NOMO-1 treated with DMSO at 0.1 percent for 48 hours (cell line): ENCODE measurements around the gene CPN1.
"Not testable (repeated sequence)": the region's sequence is repeated elsewhere in the genome, so short reads cannot be mapped to it uniquely, and the experiment has no call there.

Experiments
- DNase-seq: peaks from one replicate; lab custom pipeline; 2025; ENCODE audit not compliant: unreplicated experiment; lab: John Stamatoyannopoulos, UW

Gene CPN1

DNA sequence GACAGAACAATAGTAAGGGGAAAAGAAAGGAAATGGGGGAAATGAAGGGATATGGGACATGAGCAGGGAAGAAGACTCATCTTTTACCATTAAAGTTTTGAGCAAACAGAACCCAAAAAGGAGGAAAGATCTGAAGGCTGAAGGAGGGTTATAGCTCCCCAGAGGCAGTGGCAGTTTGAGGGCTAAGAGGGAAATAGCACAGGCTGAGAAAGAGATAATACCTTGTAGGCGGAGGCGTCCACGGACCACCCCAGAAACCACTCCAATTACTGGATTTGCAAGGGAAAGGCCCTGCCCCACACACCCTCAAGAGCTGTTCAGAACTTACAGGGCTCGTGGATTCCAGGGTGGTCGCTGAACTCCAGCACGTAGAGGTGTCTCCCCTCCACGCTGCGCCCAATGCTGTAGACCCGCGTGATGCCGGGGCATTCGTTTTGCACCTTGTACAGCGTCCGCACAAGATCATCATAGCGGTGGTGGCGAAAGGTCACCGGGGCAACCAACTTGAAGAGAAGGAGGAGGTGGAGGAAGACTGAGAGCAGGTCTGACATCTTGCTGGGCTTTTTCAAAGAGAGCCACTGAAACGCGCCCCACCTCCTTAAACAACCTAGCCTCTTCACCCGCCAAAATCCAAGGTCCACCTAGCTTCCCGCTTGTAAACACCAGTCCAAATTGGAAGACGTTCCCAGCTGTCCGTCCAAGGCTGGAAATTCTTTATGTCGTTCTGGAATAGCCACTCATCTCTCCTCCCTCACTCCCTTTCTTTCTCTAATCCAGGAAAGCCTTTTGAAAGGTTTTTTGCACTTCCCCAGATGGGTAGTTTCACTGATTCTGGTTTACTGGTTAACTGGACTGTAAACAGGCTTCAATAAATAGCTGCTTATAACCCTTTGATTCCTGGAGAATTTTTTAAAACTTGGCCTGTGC, at the start of gene CPN1:
CPN1 (minus strand) TSS at position 795 of the 927 bp plus-strand sequence; CDS start at position 551, 244 bp downstream.
- DNase-seq: no peak

DNA sequence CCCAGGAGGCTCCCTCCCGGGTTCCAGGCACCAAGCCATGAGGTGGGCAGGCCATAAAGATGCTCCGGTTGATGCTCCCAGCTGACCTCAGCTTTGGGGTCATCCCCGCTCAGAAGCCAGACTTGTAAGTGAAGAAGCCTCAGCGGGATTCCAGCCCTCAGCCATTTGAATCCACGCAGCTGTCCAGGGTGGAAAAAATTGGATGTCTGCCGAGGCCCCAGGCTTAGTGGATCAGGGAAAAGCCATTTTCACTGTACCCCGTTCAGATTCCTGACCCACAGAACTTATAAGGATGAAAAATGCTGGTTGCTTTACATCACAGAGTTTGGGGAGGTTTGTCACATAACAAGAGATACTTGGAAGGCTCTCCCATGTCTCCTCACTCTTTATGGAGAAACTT, 49.2 kb upstream of the CPN1 start:
- no peak for DNase-seq

DNA sequence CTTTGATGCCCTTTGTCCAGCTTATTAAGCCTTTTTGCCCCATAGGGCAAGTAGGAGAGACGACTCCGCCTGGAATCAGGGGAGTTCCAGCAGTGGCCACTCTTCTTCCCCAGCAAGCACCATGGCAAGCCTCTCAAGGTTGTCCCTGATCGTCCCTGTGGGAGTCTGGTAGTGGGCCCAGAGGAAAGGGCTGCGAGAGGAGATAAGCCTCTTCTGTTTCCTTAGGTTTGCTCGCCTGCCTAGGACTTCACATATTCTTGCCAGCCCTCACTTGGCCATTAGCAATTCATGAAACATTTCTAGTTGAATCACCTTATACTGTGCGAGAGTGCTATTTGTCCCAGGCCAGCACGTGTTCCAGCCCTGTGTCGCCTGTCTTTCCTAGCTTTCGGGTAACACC, 47.8 kb upstream of the CPN1 start:
- no peak for DNase-seq

DNA sequence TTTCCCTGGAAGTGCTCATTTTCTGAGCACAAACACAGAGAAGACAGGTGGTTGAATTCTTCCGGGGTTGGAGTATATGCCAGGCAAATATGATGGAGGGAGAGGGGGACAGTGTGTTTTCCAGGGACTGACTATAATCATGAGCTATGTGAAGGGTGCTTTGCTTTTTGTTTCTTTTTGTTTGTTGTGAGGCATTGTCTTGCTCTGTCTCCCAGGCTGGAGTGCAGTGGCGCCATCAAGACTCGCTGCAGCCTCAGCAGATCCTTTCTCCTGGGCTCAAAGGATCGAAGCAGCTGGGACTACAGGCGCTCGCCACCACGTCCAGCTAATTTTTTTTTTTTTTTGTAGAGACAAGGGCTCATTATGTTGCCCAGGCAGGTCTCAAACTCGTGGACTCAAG, 47.3 kb upstream of the CPN1 start:
- DNase-seq: no peak

DNA sequence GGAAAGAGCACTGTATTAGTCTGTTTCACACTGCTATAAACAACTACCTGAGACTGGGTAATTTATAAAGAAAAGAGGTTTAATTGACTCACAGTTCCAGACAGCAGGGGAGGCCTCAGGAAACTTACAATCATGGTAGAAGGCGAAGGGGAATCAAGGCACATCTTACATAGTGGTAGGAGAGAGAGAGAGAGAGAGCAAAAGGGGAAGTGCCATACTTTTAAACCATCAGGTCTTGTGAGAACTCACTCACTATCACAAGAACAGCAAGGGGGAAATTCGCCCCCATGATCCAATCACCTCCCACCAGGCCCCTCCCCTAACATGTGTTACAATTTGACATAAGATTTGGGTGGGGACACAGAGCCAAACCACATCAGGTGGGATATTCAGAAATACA, 43.7 kb upstream of the CPN1 start:
- DNase-seq: not testable (repeated sequence)

DNA sequence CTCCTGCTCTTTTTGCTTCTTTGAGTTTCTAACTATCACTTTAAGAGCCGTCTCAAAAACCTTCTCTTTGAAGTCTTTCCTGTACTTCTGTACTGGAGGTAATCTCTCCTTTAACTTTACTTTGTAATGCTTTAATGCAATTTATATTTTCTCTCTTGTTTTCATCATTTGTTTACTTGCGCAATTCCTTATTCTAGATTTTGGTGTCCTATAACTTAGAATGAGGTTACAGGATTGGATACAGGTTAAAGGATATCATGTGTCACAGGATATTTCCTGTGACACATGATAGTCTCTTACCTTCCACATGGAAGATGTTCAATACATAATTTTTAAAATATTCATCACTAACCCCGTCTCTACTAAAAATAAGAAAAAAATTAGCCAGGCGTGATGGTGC, 42.4 kb upstream of the CPN1 start:
- DNase-seq: no peak

DNA sequence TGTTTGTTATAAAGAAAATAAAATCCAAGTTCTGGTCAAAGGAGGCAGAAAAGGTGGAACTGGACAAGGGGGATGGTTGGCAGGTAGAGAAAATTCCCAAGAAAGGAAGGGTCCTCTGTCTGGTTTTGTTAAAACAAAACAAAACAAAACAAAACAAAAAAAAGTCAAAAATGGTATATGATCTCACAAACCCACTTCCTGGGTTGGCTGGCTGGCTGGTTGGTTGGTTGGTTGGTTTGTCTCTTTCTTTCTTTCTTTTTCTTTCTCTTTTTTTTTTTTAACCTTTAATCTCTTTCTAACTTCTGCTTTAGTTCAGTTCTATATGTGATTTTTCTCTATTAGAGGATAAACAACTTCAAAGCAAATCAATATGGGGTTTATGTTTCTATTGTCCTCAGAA, 41.1 kb upstream of the CPN1 start:
- no peak for DNase-seq

DNA sequence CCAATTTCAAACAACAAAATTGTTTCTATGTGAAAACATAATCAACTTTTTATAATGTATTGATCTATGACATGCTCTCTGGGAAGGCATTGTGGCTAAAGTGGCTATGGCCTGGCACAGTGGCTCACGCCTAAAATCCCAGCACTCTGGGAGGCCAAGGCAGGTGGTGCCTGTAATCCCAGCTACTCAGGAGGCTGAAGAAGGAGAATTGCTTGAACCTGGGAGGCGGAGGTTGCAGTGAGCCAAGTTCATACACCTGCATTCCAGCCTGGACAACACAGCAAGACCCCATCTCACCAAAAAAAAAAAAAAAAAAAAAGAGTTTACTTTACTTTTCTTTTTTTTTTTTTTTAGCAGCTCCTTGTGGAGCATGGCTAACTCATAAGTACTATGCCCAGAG, 38.9 kb upstream of the CPN1 start:
- DNase-seq: no peak

DNA sequence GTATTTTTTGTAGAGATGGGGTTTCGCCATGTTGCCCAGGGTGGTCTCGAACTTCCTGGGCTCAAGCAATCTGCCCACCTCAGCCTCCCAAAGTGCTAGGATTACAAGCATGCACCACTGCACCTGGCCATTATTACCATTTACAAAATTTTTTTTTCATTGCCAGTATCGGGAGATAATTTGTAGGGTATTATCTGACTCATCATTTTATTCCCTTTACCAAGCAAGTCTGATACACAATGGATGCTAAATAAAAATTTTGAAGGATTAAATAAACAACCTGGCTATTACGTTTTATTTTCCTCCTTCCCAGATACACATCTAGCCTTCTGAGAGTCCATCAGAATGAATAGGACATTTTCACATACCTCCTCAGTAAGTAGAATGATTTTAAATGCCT, 38.1 kb upstream of the CPN1 start:
- no peak for DNase-seq

DNA sequence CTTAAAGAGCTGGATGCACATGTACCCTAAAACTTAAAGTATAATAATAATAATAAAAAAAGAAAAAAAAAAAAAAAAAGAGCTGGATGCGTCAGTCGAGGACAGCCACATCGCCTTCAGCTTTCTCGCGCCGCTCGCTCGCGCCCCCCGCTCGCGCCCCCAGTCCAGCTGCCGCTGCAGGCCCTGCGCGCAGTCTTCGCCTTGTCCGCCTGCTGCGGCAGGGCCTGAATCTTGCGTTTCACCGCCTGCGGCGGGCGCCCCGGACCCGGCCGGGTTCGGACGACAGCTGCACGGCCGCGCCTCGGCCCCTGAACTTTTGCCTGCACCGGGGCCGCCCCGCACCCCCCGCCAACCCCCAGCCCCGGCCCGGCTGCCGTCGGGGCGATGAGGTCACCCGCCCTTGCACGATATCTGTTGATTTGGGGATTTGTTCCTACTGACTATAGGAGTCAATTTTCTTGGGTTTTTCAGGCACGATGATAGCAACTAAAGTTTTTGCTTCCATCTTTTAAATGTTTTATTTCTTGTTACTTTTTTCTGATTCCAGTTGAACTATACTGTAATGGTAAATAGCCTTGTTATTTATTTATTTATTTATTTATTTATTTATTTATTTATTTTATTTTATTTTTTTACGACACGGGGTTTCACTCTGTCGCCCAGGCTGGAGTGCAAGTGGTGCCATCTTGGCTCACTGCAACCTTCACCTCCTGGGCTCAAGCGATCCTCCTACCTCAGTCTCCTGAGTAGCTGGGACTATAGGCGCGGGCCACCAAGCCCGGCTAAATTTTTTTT, 33.5 kb upstream of the CPN1 start:
- no peak for DNase-seq

DNA sequence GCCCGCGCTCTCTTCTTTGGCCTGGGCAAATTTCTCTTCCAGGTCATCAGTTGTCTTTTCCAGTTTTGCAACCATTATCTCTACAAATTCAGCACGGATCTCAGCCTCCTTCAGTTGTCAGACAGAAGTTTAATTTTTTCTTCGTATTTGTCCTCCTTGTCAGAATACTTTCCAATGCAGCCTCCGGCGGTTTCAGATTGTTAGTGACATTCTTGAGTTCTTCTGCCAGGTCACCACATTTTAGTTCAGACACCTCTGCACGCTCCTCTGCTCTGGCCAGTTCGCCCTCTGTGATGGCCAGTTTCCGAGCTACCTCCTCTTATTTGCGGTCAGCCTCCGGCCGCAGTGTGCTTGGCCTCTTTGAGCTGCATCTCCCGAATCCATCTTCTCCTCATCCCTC, 32.8 kb upstream of the CPN1 start:
- no peak for DNase-seq

DNA sequence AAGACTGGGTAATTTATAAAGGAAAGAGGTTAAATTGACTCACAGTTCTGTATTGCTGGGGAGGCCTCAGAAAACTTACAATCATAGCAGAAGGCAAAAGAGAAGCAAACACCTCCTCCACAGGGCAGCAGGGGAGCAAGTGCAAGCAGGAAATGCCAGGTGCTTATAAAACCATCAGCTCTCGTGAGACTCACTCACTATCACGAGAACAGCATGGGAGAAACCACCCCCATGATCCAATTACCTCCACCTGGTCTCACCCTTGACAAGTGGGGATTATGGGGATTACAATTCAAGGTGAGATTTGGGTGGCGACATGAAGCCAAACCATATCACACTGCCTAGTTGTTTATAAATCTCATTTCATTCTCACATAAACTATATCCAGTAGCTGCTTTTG, 28.0 kb upstream of the CPN1 start:
- no peak for DNase-seq

DNA sequence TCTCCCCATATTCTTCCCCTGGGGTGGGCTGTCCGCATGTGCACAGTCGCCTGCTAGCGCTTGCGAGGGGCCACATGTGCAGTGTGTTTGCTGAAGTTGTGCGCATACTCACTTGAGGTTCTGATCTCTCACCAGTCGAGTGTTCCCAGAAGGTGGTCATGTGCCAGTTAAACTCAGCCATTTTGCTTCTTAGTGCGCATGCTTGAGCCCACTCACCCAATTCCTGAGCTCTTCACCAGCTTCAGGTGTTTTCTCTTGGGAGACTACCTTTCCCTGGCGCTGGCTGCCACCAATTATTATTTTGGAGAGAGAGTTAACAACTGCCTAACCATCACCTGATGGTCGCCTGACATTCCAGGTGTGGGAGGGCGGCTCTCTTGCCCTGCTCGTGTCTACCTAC, 25.2 kb upstream of the CPN1 start:
- DNase-seq: no peak

DNA sequence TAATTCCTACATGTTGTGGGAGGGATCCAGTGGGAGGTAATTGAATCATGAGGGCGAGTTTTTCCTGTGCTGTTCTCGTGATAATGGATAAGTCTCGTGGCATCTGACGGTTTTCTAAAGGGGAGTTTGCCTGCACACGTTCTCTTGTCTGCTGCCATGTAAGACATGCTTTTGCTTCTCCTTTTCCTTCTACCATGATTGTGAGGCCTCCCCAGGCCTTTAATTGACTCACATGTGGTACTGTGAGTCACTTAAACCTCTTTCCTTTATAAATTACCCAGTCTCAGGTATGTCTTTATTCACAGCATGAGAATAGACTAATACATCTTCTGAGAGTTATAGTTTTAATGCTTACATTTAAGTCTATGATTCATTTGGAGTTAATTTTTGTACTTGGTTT, 22.6 kb upstream of the CPN1 start:
- no peak for DNase-seq

DNA sequence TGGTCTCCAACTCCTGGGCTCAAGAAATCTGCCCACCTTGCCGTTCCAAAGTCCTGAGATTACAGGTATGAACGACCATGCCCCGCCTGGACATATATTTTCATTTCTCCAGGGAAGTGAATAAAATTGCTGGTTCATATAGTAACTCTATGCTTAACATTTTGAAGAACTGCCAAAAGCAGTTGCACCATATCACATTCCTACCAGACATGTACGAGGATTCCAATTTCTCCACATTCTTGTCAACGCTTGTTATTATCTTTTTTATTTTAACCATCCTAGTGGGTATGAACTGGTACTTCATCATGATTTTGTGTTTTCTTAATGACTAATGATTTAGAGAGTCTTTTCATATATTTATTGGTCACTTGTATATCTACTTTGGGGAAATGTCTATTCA, 21.9 kb upstream of the CPN1 start:
- DNase-seq: no peak

DNA sequence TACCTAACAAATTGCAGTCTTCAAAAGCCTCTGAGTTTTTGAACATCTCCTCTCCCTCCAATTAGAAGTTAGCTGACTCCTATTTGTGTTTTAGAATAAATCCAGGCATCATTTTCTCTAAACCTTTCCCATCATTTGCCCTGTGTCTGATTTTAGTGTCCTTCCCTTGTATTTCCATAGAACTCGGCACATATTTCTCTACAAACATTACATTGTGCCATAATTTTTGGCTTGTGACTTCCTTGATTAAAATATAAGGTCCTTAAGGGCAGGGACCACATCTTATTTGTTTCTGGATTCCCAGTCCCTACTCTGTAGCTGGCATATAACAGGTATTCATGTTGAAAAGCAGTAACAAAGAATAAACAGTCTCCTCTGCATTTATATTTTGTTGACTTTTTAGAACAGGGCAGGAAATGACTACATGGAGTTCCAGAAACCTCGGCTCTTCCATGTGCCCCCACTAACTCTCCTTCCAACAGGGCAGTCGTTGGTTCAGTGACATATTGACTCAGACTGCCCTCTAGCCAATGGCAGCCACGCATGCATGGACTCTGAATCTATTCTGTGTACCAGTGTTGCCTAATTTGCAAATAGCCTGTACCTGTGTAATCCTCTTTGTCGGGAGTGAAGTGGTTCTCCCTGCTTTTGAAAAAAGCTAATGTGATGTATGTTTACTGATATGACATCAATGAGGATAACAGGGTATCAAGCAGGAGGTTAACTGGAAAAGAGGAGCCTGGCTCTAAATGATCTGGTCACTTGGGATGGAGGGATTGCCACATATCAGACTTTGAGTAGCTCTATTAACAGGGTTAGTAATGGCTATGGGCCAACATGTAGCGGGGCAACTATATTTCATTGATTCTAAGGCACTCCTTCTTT, 19.8 kb upstream of the CPN1 start:
- no peak for DNase-seq

DNA sequence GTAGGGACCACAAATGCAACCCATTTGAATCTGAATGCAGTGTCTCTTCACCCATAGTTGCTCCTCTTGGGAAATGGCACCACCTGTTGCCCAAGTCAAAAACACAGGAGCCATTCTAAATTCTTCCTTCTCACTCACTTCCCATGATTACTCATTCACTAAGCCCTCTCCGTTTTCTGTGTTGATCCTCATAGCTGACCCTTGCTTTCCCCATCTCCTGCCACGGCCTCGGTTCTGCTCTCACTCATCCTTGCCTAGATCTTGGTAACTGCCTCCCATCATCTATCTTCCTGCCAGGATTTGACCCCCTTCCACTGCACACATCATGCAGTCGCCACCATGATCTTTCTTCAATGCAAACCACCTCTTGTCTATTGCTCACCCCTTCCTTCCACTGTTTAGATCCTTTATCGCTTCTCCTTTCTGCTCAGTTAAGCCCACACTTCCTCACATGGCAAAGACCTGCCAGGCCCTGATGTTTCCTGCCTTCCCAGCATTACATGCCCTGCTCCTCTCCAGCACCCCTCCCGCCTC, 19.0 kb upstream of the CPN1 start:
- peak; percentile 15 for DNase-seq

DNA sequence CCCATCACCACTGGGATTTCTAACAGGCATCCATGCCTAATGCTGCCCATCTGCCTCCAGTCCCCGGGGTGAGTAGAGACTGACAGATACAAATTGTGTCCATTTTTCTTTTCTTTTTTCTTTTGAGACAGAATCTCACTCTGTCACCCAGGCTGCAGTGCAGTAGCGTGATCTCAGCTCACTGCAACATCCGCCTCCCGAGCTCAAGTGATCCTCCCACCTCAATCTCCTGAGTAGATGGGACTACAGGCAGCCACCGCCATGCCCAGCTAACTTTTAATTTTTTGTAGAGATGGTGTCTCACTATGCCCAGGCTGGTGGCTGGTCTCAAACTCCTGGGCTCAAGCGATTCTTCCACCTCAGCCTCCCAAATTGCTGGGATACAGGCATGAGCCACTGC, 7.6 kb upstream of the CPN1 start:
- no peak for DNase-seq

DNA sequence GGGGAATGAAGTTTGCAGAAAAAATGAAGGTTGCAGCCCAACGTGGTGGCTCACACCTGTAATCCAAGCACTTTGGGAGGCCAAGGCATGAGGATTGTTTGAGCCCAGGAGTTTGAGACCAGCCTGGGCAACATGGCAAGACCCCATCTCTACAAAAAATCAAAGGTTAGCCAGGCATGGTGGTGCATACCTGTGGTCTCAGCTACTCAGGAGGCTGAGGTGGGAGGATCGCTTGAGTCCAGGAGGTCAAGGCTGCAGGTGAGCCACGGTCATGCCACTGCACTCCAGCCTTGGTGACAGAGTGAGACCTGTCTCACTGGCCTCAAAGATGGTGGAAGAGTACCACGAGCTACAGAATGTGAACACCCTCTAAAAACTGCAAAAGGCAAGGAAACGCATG, 5.0 kb upstream of the CPN1 start:
- DNase-seq: not testable (repeated sequence)

DNA sequence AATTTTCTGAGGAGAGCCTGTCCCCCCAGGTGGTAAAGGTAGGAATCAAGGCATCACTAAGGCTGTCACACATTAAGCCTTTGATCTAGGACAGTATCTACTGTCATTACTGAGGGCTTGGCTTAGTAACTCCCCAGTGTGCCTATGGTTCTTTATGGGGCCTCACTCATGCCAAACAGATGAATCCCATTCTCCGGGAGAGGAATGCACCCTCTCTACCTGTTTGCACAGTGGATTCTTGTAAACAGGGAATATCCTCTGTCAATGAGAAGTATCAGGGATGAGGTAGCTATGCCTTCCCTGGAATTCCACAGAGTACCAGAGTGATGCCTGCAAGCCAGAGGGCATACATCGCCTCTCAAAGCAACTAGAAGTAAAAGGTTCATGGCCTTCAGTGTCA, 3.9 kb upstream of the CPN1 start:
- no peak for DNase-seq

DNA sequence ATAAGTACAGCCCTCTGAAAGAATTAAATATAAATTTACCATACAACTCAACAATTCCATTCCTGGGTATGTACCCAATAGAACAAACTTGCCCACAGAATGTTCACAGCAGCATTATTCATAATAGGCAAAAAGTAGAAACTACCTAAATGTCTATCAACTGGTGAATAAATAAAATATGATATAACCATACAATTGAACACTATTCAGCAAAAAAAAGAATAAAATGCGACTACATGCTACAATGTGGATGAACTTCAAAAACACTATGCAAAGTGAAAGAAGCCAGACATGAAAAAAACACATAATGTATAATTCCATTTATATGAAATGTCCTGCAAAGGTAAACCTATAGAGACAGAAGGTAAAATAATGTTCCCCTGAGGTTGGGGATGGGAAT, 2.0 kb upstream of the CPN1 start:
- DNase-seq: no peak
